Endothelial cell (in vitro differentiated cells): ENCODE data around the gene ETS1. TPM values are rescaled to one million over a fixed set of nuclear protein-coding genes. Genes with fewer than 3 reads are reported as not detected.

Source experiments
- DNase-seq: peaks from one replicate; pipeline ENCODE4 v3.0.0; 2021; ENCODE audit warnings: low spot score
- H3K27ac Mint-ChIP-seq: one replicate; pipeline ENCODE4 v1.8.0; 2021; ENCODE audit warnings: mixed read lengths, inconsistent platforms; ENCODE audit not compliant: unreplicated experiment
- H3K27me3 Mint-ChIP-seq: one replicate; pipeline ENCODE4 v1.8.0; 2021; ENCODE audit warnings: mild to moderate bottlenecking, moderate library complexity, mixed read lengths, inconsistent platforms; ENCODE audit not compliant: unreplicated experiment
- H3K36me3 Mint-ChIP-seq: one replicate; pipeline ENCODE4 v1.8.0; 2021; ENCODE audit warnings: mild to moderate bottlenecking, low read depth, mixed read lengths, inconsistent platforms; ENCODE audit not compliant: unreplicated experiment
- H3K4me1 Mint-ChIP-seq: one replicate; pipeline ENCODE4 v1.8.0; 2021; ENCODE audit warnings: mild to moderate bottlenecking, mixed read lengths, inconsistent platforms; ENCODE audit not compliant: unreplicated experiment
- H3K4me3 Mint-ChIP-seq: one replicate; pipeline ENCODE4 v1.8.0; 2021; ENCODE audit warnings: mild to moderate bottlenecking, mixed read lengths, inconsistent platforms; ENCODE audit not compliant: unreplicated experiment
- H3K9me3 Mint-ChIP-seq: one replicate; pipeline ENCODE4 v1.8.0; 2021; ENCODE audit warnings: mixed read lengths, inconsistent platforms; ENCODE audit not compliant: unreplicated experiment
- total RNA-seq: library from RNA; stranded (reverse); fragmentation: NEBNext Ultra II Directional; extraction: Animal tissue kit (Norgen Biotek cat#: 25700); gene quantifications from one replicate; pipeline ENCODE4 v1.2.1, GENCODE V29; 2021; ENCODE audit not compliant: unreplicated experiment
- TF ChIP-seq, protein P1 (sequence below): fragments of 200-600 bp; sonication (generic); IDR thresholded peaks from one replicate; pipeline ENCODE4 v1.5.0; 2021; ENCODE audit warnings: antibody characterized with exemption; ENCODE audit not compliant: unreplicated experiment

The ETS1 gene
- total RNA-seq, 1 donor from 2014 or later: 309 TPM

GRCh38 chr11:128506999-128507611 lies 80.3 kb downstream of the ETS1 start:
- Mint-ChIP-seq H3K4me3 (peak overlapping the region; percentile 31), H3K9me3 (no peaks in the 10 kb centered on the region), H3K36me3 (peaks cover 43% of the 10 kb centered on the region), H3K27me3 (no peaks in the 10 kb centered on the region), H3K27ac (no peak overlapping the region), H3K4me1 (peaks cover 42% of the 10 kb centered on the region)
- DNase-seq: no peak
- TF ChIP-seq, protein P1, sequence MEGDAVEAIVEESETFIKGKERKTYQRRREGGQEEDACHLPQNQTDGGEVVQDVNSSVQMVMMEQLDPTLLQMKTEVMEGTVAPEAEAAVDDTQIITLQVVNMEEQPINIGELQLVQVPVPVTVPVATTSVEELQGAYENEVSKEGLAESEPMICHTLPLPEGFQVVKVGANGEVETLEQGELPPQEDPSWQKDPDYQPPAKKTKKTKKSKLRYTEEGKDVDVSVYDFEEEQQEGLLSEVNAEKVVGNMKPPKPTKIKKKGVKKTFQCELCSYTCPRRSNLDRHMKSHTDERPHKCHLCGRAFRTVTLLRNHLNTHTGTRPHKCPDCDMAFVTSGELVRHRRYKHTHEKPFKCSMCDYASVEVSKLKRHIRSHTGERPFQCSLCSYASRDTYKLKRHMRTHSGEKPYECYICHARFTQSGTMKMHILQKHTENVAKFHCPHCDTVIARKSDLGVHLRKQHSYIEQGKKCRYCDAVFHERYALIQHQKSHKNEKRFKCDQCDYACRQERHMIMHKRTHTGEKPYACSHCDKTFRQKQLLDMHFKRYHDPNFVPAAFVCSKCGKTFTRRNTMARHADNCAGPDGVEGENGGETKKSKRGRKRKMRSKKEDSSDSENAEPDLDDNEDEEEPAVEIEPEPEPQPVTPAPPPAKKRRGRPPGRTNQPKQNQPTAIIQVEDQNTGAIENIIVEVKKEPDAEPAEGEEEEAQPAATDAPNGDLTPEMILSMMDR: no peak

DNA sequence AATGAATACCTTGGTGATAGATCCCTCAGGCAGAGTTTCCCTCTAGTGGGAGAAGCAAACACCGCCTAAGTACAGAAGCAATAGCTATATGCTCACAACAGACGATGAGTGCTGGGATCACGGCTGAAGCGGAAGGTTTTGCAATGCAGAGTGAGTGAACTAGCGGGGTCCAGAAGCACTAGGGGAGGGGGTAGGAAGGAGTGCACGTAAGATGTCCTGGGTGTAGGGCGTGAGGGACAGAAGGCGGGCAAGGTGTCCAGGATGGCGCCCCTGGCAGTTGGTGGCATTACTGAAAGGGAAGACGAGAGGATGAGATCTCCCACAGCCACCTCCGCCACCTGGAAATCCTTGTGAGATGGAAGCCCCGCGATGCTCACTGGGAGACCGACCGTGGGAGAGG lies 81.0 kb downstream of the ETS1 start:
- TF ChIP-seq, protein P1: no peak
- Mint-ChIP-seq H3K27me3 (peaks cover 2% of the 10 kb centered on the region), H3K36me3 (peaks cover 47% of the 10 kb centered on the region), H3K4me1 (peaks cover 48% of the 10 kb centered on the region), H3K27ac (no peak overlapping the region), H3K9me3 (peaks cover under 1% of the 10 kb centered on the region), H3K4me3 (peak overlapping the region; percentile 30)
- no peak for DNase-seq

GRCh38 chr11:128505449-128506065 lies 81.8 kb downstream of the ETS1 start:
- Mint-ChIP-seq H3K36me3 (peaks cover 55% of the 10 kb centered on the region), H3K9me3 (peaks cover 7% of the 10 kb centered on the region), H3K4me1 (peaks cover 52% of the 10 kb centered on the region), H3K4me3 (peak overlapping the region; percentile 69), H3K27me3 (peaks cover 2% of the 10 kb centered on the region), H3K27ac (no peak overlapping the region)
- no peak for DNase-seq
- TF ChIP-seq, protein P1: no peak

DNA sequence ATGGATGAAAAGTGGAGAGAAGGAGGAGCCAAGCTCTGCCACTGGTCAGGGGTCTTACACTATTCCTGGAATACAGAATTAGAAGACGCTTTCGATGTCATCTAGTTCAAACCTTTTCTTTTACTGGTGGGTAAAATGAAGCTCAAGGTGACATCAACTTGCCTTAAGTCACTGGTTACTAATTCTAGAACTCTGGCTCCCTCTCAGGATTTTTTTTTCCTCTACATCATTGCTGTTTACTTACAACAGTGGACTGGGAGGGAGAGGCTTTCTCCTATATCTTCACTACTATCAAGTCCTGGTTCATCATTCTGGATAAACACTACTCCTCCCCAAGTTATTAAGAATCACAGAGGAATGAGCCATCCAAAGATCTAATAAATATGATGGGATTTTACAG lies 82.9 kb downstream of the ETS1 start:
- peaks cover 11% of the 10 kb centered on the region for H3K9me3 Mint-ChIP-seq
- TF ChIP-seq, protein P1: no peak
- H3K36me3 Mint-ChIP-seq: peaks cover 64% of the 10 kb centered on the region
- H3K27ac Mint-ChIP-seq: no peak overlapping the region
- H3K27me3 Mint-ChIP-seq: peaks cover 2% of the 10 kb centered on the region
- DNase-seq: no peak
- no peak overlapping the region for H3K4me3 Mint-ChIP-seq
- peaks cover 53% of the 10 kb centered on the region for H3K4me1 Mint-ChIP-seq

GRCh38 chr11:128503245-128503991 lies 83.9 kb downstream of the ETS1 start:
- Mint-ChIP-seq H3K4me1 (peaks cover 52% of the 10 kb centered on the region), H3K36me3 (peaks cover 69% of the 10 kb centered on the region), H3K27me3 (peaks cover 2% of the 10 kb centered on the region), H3K9me3 (peaks cover 11% of the 10 kb centered on the region), H3K27ac (peak overlapping the region; percentile 2), H3K4me3 (peak overlapping the region; percentile 71)
- DNase-seq: no peak
- TF ChIP-seq, protein P1: no peak
